B cell (primary cell): ENCODE data around the gene MAFB. TPM values are rescaled to one million over a fixed set of nuclear protein-coding genes. Genes with fewer than 3 reads are reported as not detected.

ENCODE experiments used
- ATAC-seq: fragments of 200-7000 bp; cut with Tn5 transposase; one replicate; pipeline ENCODE4 v1.10.0; 2021; ENCODE audit warnings: low read depth, mild to moderate bottlenecking, moderate number of reproducible peaks, moderate library complexity
- CTCF ChIA-PET: fragments of 350-600 bp; sonication (Branson Sonifier 250); formaldehyde crosslinking; loops from one replicate; lab custom pipeline; 2021; ENCODE audit warnings: antibody characterized with exemption, inconsistent platforms; lab: Charles Lee
- POLR2A ChIA-PET: fragments of 350-600 bp; sonication (Branson Sonifier 250); formaldehyde crosslinking; loops from one replicate; lab custom pipeline; 2021; ENCODE audit warnings: antibody characterized with exemption; lab: Charles Lee
- DNase-seq: peaks from one replicate; pipeline ENCODE4 v3.0.0; 2013
- H2AFZ ChIP-seq: 2 replicates; pipeline ENCODE4 v1.6.1; 2012; ENCODE audit warnings: mild to moderate bottlenecking, low read depth, low read length; ENCODE audit not compliant: insufficient read depth, poor library complexity, severe bottlenecking
- H3K27ac ChIP-seq, 2 donors: 1 replicate in 1 of 2; 2 replicates in 1 of 2; pipeline ENCODE4 v1.5.1; 2012 to 2013; ENCODE audit warnings: low read length in 2 of 2, mild to moderate bottlenecking in 2 of 2, moderate library complexity in 1 of 2
- H3K27me3 ChIP-seq, 4 experiments: fragments of 200-600 bp in 1 of 4; sonication (generic) in 1 of 4; replicated peaks in 1 of 4; 1 replicate in 2 of 4; 2 replicates in 2 of 4; pipeline versions ENCODE4 v1.6.1 to v1.7.0; 2013 to 2016; ENCODE audit warnings: low read length in 3 of 4, mild to moderate bottlenecking in 2 of 4, mixed read lengths in 1 of 4, moderate library complexity in 1 of 4; ENCODE audit not compliant: insufficient read depth in 4 of 4, control insufficient read depth in 3 of 4; ENCODE audit errors: control extremely low read depth in 1 of 4
- H3K36me3 ChIP-seq, 2 experiments: replicated peaks in 1 of 2; 1 replicate in 1 of 2; 2 replicates in 1 of 2; pipeline versions ENCODE4 v1.6.1 to v1.7.1; 2013; ENCODE audit warnings: low read length in 1 of 2; ENCODE audit not compliant: insufficient read depth in 2 of 2, control insufficient read depth in 1 of 2; ENCODE audit errors: control extremely low read depth in 1 of 2, extremely low read depth in 1 of 2
- H3K4me1 ChIP-seq, 2 donors: fragments of 200-600 bp in 1 of 2; sonication (generic) in 1 of 2; 1 replicate in 1 of 2; 2 replicates in 1 of 2; pipeline versions ENCODE4 v1.5.1 to v1.6.1; 2013 to 2017; ENCODE audit warnings: low read length in 2 of 2; ENCODE audit not compliant: control insufficient read depth in 2 of 2, insufficient read depth in 2 of 2
- H3K4me2 ChIP-seq: replicated peaks from 2 replicates; pipeline ENCODE3; 2012; ENCODE audit warnings: mild to moderate bottlenecking, low read depth, low read length; ENCODE audit not compliant: poor library complexity, severe bottlenecking
- H3K4me3 ChIP-seq, 5 experiments: fragments of 200-600 bp in 1 of 5; sonication (generic) in 1 of 5; 1 replicate in 3 of 5; 2 replicates in 2 of 5; pipeline versions ENCODE4 v1.5.1 to v1.7.0; 2011 to 2016; ENCODE audit warnings: low read length in 4 of 5, mild to moderate bottlenecking in 4 of 5, low read depth in 2 of 5, control low read depth in 1 of 5, moderate library complexity in 1 of 5; ENCODE audit not compliant: insufficient read depth in 1 of 5; ENCODE audit errors: control extremely low read depth in 1 of 5, extremely low read depth in 1 of 5
- H3K79me2 ChIP-seq: fragments of 200-600 bp; sonication (generic); one replicate; pipeline ENCODE4 v1.6.0; 2016; ENCODE audit warnings: low read length; ENCODE audit not compliant: control insufficient read depth, insufficient read depth
- H3K9ac ChIP-seq: fragments of 200-600 bp; sonication (generic); 2 replicates; pipeline ENCODE4 v1.6.1; 2017; ENCODE audit warnings: mild to moderate bottlenecking, low read length, moderate library complexity
- H3K9me3 ChIP-seq, 3 donors: one replicate each; pipeline versions ENCODE4 v1.6.1 to v1.7.1; 2013; ENCODE audit warnings: low read length in 2 of 3; ENCODE audit not compliant: control insufficient read depth in 2 of 3, insufficient read depth in 1 of 3; ENCODE audit errors: control extremely low read depth in 1 of 3
- H4K20me1 ChIP-seq: 2 replicates; pipeline ENCODE4 v1.6.0; 2012; ENCODE audit warnings: mild to moderate bottlenecking, low read length; ENCODE audit not compliant: insufficient read depth, control insufficient read depth, poor library complexity, severe bottlenecking
- H3K27ac Mint-ChIP-seq: one replicate; pipeline ENCODE4 v1.8.0; 2021; ENCODE audit warnings: mixed read lengths
- H3K27me3 Mint-ChIP-seq: one replicate; pipeline ENCODE4 v1.8.0; 2021; ENCODE audit warnings: mixed read lengths
- H3K4me1 Mint-ChIP-seq: one replicate; pipeline ENCODE4 v1.8.0; 2021; ENCODE audit warnings: mixed read lengths
- H3K4me3 Mint-ChIP-seq: one replicate; pipeline ENCODE4 v1.8.0; 2021; ENCODE audit warnings: mixed read lengths
- H3K9me3 Mint-ChIP-seq: one replicate; pipeline ENCODE4 v1.8.0; 2022; ENCODE audit warnings: mixed read lengths; ENCODE audit not compliant: insufficient read depth
- EZH2 ChIP-seq: IDR thresholded peaks from 2 replicates; pipeline ENCODE4 v1.6.1; 2012; ENCODE audit warnings: borderline replicate concordance, low read depth, mild to moderate bottlenecking, moderate library complexity, low read length; ENCODE audit not compliant: insufficient read depth, poor library complexity, severe bottlenecking
- WGBS: methylation state at CpG from one replicate; pipeline ENCODE4 v1.1.5; 2013; ENCODE audit warnings: missing lambda C conversion rate; ENCODE audit not compliant: insufficient coverage; 5-methylcytosine and 5-hydroxymethylcytosine counted together
- intact Hi-C: fragments of 100-400 bp; cut with micrococcal nuclease; formaldehyde crosslinking; loops from one replicate; pipeline ENCODE4 v1.10.0; 2022
- polyA plus RNA-seq: library from polyadenylated mRNA; depleted of rRNA; stranded (reverse); fragments of >200 nt; gene quantifications from 2 replicates; pipeline ENCODE4 v1.2.3, GENCODE V29; 2012
- total RNA-seq, 2 donors: library from RNA; stranded (reverse); fragments of 120-200 nt in 1 of 2; gene quantifications; 1 replicate in 1 of 2; 2 replicates in 1 of 2; pipeline versions ENCODE4 v1.2.3 to v1.2.4, GENCODE V29; 2013 to 2022
- TF ChIP-seq, protein P1 (sequence below): fragments of 200-600 bp; IDR thresholded peaks from one replicate; pipeline ENCODE4 v1.8.0; 2022; ENCODE audit warnings: antibody characterized with exemption, mild to moderate bottlenecking

The MAFB gene
- total and polyA plus RNA-seq, 2 donors (not counting 1 experiment from before 2014, with no cell fraction given): 1.6 to 1.8 TPM

DNA sequence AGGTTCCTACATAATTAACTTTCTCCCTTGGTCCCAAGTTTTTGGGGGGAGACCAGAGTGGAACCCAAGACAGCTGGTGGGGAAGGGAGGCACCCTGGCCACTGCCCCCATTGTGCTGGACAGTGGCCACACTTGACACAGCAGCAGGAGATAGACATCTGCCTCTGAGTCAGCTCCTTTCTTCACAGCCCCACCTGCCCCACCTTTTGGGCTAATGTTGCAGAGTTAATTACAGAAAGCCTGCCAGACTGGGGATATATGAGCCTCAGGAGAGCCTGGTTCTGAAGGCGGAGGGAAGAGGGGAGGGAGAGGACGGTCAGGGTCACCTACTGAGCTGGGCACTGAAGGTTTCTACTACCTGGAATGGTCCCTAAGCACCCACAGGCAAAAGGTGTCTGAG lies 50.6 kb downstream of the MAFB start:
- Histone ChIP-seq H3K27me3 (no peaks in the 10 kb centered on the region), H2AFZ (no peak overlapping the region), H3K4me3 (no peak overlapping the region), H3K9me3 (no peaks in the 10 kb centered on the region), H3K36me3 (no peaks in the 10 kb centered on the region), H3K79me2 (no peaks in the 10 kb centered on the region), H3K4me2 (no peak overlapping the region), H3K4me1 (no peaks in the 10 kb centered on the region), H3K9ac (no peak overlapping the region), H4K20me1 (no peaks in the 10 kb centered on the region), H3K27ac (no peak overlapping the region)
- DNase-seq: no peak
- TF ChIP-seq, protein P1, sequence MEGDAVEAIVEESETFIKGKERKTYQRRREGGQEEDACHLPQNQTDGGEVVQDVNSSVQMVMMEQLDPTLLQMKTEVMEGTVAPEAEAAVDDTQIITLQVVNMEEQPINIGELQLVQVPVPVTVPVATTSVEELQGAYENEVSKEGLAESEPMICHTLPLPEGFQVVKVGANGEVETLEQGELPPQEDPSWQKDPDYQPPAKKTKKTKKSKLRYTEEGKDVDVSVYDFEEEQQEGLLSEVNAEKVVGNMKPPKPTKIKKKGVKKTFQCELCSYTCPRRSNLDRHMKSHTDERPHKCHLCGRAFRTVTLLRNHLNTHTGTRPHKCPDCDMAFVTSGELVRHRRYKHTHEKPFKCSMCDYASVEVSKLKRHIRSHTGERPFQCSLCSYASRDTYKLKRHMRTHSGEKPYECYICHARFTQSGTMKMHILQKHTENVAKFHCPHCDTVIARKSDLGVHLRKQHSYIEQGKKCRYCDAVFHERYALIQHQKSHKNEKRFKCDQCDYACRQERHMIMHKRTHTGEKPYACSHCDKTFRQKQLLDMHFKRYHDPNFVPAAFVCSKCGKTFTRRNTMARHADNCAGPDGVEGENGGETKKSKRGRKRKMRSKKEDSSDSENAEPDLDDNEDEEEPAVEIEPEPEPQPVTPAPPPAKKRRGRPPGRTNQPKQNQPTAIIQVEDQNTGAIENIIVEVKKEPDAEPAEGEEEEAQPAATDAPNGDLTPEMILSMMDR: no peak
- TF ChIP-seq EZH2: no peak
- CTCF ChIA-PET: no interaction called here
- intact Hi-C loops: no loop called here
- POLR2A ChIA-PET: no interaction called here
- Mint-ChIP-seq H3K27me3 (peaks cover 15% of the 10 kb centered on the region), H3K27ac (no peak overlapping the region), H3K4me1 (no peaks in the 10 kb centered on the region), H3K4me3 (no peak overlapping the region), H3K9me3 (no peaks in the 10 kb centered on the region)
- ATAC-seq: no peak
- WGBS: 100% methylated on average over 1 of the region's 2 CpGs

DNA sequence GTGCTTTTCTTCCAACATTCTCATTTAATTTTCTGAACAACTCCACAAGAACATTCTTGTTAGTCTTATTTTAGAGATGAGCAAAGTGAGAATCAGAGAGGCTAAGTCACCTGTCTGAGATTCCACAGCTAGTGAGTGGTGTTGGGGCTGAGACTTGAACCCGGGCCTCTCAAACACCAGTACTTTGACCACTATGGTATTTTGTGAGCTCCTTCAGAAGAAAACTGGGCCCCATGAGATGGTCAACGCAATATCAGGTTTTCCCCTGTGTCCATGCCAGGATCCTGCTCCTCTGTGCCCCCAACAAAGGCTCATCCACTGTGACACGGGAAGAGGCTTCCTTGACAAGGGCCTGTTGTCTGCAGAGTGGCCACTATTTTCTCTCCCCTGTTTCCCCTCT lies 51.9 kb downstream of the MAFB start:
- intact Hi-C loops: no loop called here
- Histone ChIP-seq H3K27ac (no peak overlapping the region), H3K4me3 (no peak overlapping the region), H3K79me2 (no peaks in the 10 kb centered on the region), H3K9me3 (no peaks in the 10 kb centered on the region), H3K4me2 (no peak overlapping the region), H3K27me3 (no peaks in the 10 kb centered on the region), H4K20me1 (no peaks in the 10 kb centered on the region), H3K36me3 (no peaks in the 10 kb centered on the region), H3K9ac (no peak overlapping the region), H2AFZ (no peak overlapping the region), H3K4me1 (no peaks in the 10 kb centered on the region)
- TF ChIP-seq EZH2: no peak
- TF ChIP-seq, protein P1: no peak
- no peak for ATAC-seq
- CTCF ChIA-PET: no interaction called here
- POLR2A ChIA-PET: no interaction called here
- no peak overlapping the region for H3K27ac Mint-ChIP-seq
- H3K4me3 Mint-ChIP-seq: no peak overlapping the region
- peaks cover 18% of the 10 kb centered on the region for H3K27me3 Mint-ChIP-seq
- WGBS: 92% methylated on average over 1 of the region's 3 CpGs
- no peak for DNase-seq
- H3K9me3 Mint-ChIP-seq: no peaks in the 10 kb centered on the region
- no peaks in the 10 kb centered on the region for H3K4me1 Mint-ChIP-seq
